Measurements from ENCODE around the gene TPSB2. TPM values are rescaled to one million over a fixed set of nuclear protein-coding genes. Genes with fewer than 3 reads are reported as not detected.

Gene TPSB2
- total and polyA plus RNA-seq, 8 donors = 0.13 to 55.5 (median 1.6) TPM; not detected in 4

- DNase-seq (peak in 3 of 4 donors; percentile 58 to 89 (median 69)), ATAC-seq (peak; percentile 87)
- Histone ChIP-seq H3K36me3 (no peaks in the 10 kb centered on the region), H3K9me3 (no peaks in the 10 kb centered on the region), H3K4me3 (peak overlapping the region in 1 of 2 donors; percentile 5), H3K27ac (no peak overlapping the region), H3K27me3 (peaks cover 0 to 63% of the 10 kb centered on the region in 2 donors), H3K4me1 (peaks cover 13 to 16% of the 10 kb centered on the region in 2 donors)
- intact Hi-C loops (cut with DNase I) = no loop called here
- TF ChIP-seq, protein P1, sequence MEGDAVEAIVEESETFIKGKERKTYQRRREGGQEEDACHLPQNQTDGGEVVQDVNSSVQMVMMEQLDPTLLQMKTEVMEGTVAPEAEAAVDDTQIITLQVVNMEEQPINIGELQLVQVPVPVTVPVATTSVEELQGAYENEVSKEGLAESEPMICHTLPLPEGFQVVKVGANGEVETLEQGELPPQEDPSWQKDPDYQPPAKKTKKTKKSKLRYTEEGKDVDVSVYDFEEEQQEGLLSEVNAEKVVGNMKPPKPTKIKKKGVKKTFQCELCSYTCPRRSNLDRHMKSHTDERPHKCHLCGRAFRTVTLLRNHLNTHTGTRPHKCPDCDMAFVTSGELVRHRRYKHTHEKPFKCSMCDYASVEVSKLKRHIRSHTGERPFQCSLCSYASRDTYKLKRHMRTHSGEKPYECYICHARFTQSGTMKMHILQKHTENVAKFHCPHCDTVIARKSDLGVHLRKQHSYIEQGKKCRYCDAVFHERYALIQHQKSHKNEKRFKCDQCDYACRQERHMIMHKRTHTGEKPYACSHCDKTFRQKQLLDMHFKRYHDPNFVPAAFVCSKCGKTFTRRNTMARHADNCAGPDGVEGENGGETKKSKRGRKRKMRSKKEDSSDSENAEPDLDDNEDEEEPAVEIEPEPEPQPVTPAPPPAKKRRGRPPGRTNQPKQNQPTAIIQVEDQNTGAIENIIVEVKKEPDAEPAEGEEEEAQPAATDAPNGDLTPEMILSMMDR (IDR thresholded peaks at IDR 0.05) = no peak
Measured at GRCh38 chr16:1182316-1182671, 47.7 kb downstream of the TPSB2 start.

- DNase-seq (no peak), ATAC-seq (peak; percentile 29)
- Histone ChIP-seq H3K9me3 (no peaks in the 10 kb centered on the region), H3K4me1 (peaks cover 13 to 16% of the 10 kb centered on the region in 2 donors), H3K36me3 (no peaks in the 10 kb centered on the region), H3K27ac (no peak overlapping the region), H3K4me3 (peak overlapping the region in 1 of 2 donors; percentile 5), H3K27me3 (peaks cover 0 to 68% of the 10 kb centered on the region in 2 donors)
- TF ChIP-seq, protein P1 (IDR thresholded peaks at IDR 0.05) = no peak
- intact Hi-C loops (cut with DNase I) = no loop called here
Measured at GRCh38 chr16:1181404-1182315, 48.3 kb downstream of the TPSB2 start.

GRCh38 chr16:1180549-1181403 is 49.2 kb downstream of the TPSB2 start:
- ATAC-seq = no peak
- DNase-seq = peak in 1 of 4 donors; percentile 22
- Histone ChIP-seq H3K36me3 (no peaks in the 10 kb centered on the region), H3K4me1 (peaks cover 13 to 16% of the 10 kb centered on the region in 2 donors), H3K4me3 (no peak overlapping the region), H3K9me3 (no peaks in the 10 kb centered on the region), H3K27me3 (peaks cover 0 to 77% of the 10 kb centered on the region in 2 donors), H3K27ac (no peak overlapping the region)
- TF ChIP-seq, protein P1 (IDR thresholded peaks at IDR 0.05) = no peak
- intact Hi-C loops (cut with DNase I) = no loop called here

Other genes starting within 250 kb of the TPSB2 start
- under 1 TPM; 0.26 to 0.50 TPM for gene SOX8, start 248.4 kb downstream of the TPSB2 start, total RNA-seq
- gene SOX8, start 248.4 kb downstream of the TPSB2 start, polyA plus RNA-seq (ENCODE audit: insufficient read length in 6 of 6) = 1 to 10 TPM; 2.2 to 4.1 (median 2.8) TPM
- gene SSTR5, start 157.4 kb downstream of the TPSB2 start, total RNA-seq = not detected
- gene SSTR5, start 157.4 kb downstream of the TPSB2 start, polyA plus RNA-seq (ENCODE audit: insufficient read length in 6 of 6) = under 1 TPM in 1 of 6 donors, not detected in 5; 0.11 TPM
- gene C1QTNF8, start 133.9 kb downstream of the TPSB2 start, total RNA-seq = not detected
- under 1 TPM in 3 of 6 donors, not detected in 3; 0.10 to 0.23 (median 0.10) TPM for gene C1QTNF8, start 133.9 kb downstream of the TPSB2 start, polyA plus RNA-seq (ENCODE audit: insufficient read length in 6 of 6)
- 10 to 100 TPM in 1 of 2 donors, 1 to 10 TPM in 1; 7.0 to 14.0 TPM for gene CACNA1H, start 77.1 kb downstream of the TPSB2 start, total RNA-seq
- 1 to 10 TPM; 3.4 to 7.7 (median 7.0) TPM for gene CACNA1H, start 77.1 kb downstream of the TPSB2 start, polyA plus RNA-seq (ENCODE audit: insufficient read length in 6 of 6)
- under 1 TPM in 1 of 2 donors, not detected in 1; 0.34 TPM for gene TPSG1, start 4.9 kb downstream of the TPSB2 start, total RNA-seq
- under 1 TPM in 2 of 6 donors, not detected in 4; 0.35 to 0.92 TPM for gene TPSG1, start 4.9 kb downstream of the TPSB2 start, polyA plus RNA-seq (ENCODE audit: insufficient read length in 6 of 6)
- gene TPSAB1, start 10.5 kb upstream of the TPSB2 start, total RNA-seq = 10 to 100 TPM; 35.1 to 51.0 TPM
- under 1 TPM in 2 of 6 donors, not detected in 4; 0.21 to 0.25 TPM for gene TPSAB1, start 10.5 kb upstream of the TPSB2 start, polyA plus RNA-seq (ENCODE audit: insufficient read length in 6 of 6)
- under 1 TPM in 1 of 2 donors, not detected in 1; 0.37 TPM for gene TPSD1, start 25.9 kb upstream of the TPSB2 start, total RNA-seq
- not detected for gene TPSD1, start 25.9 kb upstream of the TPSB2 start, polyA plus RNA-seq (ENCODE audit: insufficient read length in 6 of 6)
- gene UBE2I, start 79.5 kb upstream of the TPSB2 start, total RNA-seq = 100 to 1,000 TPM in 1 of 2 donors, 10 to 100 TPM in 1; 89.0 to 111 TPM
- gene UBE2I, start 79.5 kb upstream of the TPSB2 start, polyA plus RNA-seq (ENCODE audit: insufficient read length in 6 of 6) = 100 to 1,000 TPM; 133 to 188 (median 146) TPM
- 1 to 10 TPM; 2.6 to 6.0 TPM for gene BAIAP3, start 103.5 kb upstream of the TPSB2 start, total RNA-seq
- 1 to 10 TPM; 1.4 to 8.3 (median 4.2) TPM for gene BAIAP3, start 103.5 kb upstream of the TPSB2 start, polyA plus RNA-seq (ENCODE audit: insufficient read length in 6 of 6)
- 10 to 100 TPM; 46.3 to 57.0 TPM for gene TSR3, start 121.7 kb upstream of the TPSB2 start, total RNA-seq
- gene TSR3, start 121.7 kb upstream of the TPSB2 start, polyA plus RNA-seq (ENCODE audit: insufficient read length in 6 of 6) = 10 to 100 TPM; 33.6 to 52.3 (median 44.8) TPM
- gene GNPTG, start 121.7 kb upstream of the TPSB2 start, total RNA-seq = 10 to 100 TPM; 74.2 to 97.4 TPM
- gene GNPTG, start 121.7 kb upstream of the TPSB2 start, polyA plus RNA-seq (ENCODE audit: insufficient read length in 6 of 6) = 10 to 100 TPM; 32.0 to 55.0 (median 46.2) TPM
- gene UNKL, start 184.5 kb upstream of the TPSB2 start, total RNA-seq = 10 to 100 TPM; 18.9 to 27.3 TPM
- 10 to 100 TPM; 19.5 to 22.5 (median 20.8) TPM for gene UNKL, start 184.5 kb upstream of the TPSB2 start, polyA plus RNA-seq (ENCODE audit: insufficient read length in 6 of 6)
- gene UQCC4, start 190.6 kb upstream of the TPSB2 start, total RNA-seq = 10 to 100 TPM; 10.3 to 12.9 TPM
- gene UQCC4, start 190.6 kb upstream of the TPSB2 start, polyA plus RNA-seq (ENCODE audit: insufficient read length in 6 of 6) = 10 to 100 TPM; 10.3 to 13.3 (median 11.5) TPM
- under 1 TPM in 1 of 2 donors, not detected in 1; 0.31 TPM for gene PERCC1, start 200.9 kb upstream of the TPSB2 start, total RNA-seq
- 1 to 10 TPM; 1.2 to 4.4 (median 3.4) TPM for gene PERCC1, start 200.9 kb upstream of the TPSB2 start, polyA plus RNA-seq (ENCODE audit: insufficient read length in 6 of 6)
- gene CCDC154, start 214.4 kb upstream of the TPSB2 start, total RNA-seq = 1 to 10 TPM; 1.5 to 2.7 TPM
- 10 to 100 TPM in 2 of 6 donors, 1 to 10 TPM in 4; 4.9 to 11.8 (median 8.2) TPM for gene CCDC154, start 214.4 kb upstream of the TPSB2 start, polyA plus RNA-seq (ENCODE audit: insufficient read length in 6 of 6)
- gene CLCN7, start 244.8 kb upstream of the TPSB2 start, total RNA-seq = 100 to 1,000 TPM; 110 to 130 TPM
- gene CLCN7, start 244.8 kb upstream of the TPSB2 start, polyA plus RNA-seq (ENCODE audit: insufficient read length in 6 of 6) = 10 to 100 TPM; 28.6 to 35.4 (median 30.2) TPM

Data from left lung (tissue), 10 donors.